B cell (primary cell): ENCODE data around the gene SLC9C1.

Source experiments
- CTCF ChIP-seq: fragments of 200-600 bp; IDR thresholded peaks from one replicate; pipeline ENCODE4 v1.8.0; 2022; ENCODE audit warnings: antibody characterized with exemption, mild to moderate bottlenecking
- EZH2 ChIP-seq: IDR thresholded peaks from 2 replicates; pipeline ENCODE4 v1.6.1; 2012; ENCODE audit warnings: borderline replicate concordance, low read depth, mild to moderate bottlenecking, moderate library complexity, low read length; ENCODE audit not compliant: insufficient read depth, poor library complexity, severe bottlenecking

DNA sequence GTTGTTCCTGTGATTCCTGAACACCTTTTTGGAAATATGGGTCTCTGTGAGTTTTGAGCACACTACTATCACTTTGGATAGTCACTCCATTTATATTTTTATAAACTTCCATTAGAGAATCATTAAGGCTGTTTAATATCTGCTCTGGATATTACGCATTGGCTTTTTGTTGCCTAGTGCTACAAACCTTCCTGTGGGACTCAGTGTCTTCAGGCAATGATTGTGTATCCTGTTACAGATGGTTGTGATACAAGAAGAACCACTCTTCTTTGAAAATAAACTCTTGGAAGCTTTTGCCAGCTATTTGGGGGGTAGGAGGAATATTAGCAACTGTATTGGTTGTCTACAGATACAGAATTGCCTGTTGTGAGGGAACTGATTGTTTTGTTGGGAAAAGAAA is 176.6 kb downstream of the SLC9C1 start:
- no peak for TF ChIP-seq CTCF
- no peak for TF ChIP-seq EZH2
